HEK293 (cell line): ENCODE measurements around the gene AGFG1.

Experiments
- CTCF ChIP-seq: fragments of 450-650 bp; formaldehyde crosslinking; IDR thresholded peaks from 2 replicates; pipeline ENCODE4 v1.5.1; 2016; ENCODE audit warnings: missing biosample characterization, missing genetic modification characterization
- ZNF239 ChIP-seq: fragments of 450-650 bp; formaldehyde crosslinking; IDR thresholded peaks from 2 replicates; pipeline ENCODE4 v1.5.1; 2016; ENCODE audit warnings: missing biosample characterization, missing genetic modification characterization
- ZNF571 ChIP-seq: fragments of 450-650 bp; formaldehyde crosslinking; IDR thresholded peaks from 2 replicates; pipeline ENCODE4 v1.5.0; 2017; ENCODE audit warnings: missing biosample characterization, missing genetic modification characterization

- TF ChIP-seq CTCF (tag by site-specific recombination), result no peak
- no peak for TF ChIP-seq ZNF239 (tag by site-specific recombination)
- TF ChIP-seq ZNF571 (tag by site-specific recombination), result no peak
These were observed 13.5 kb downstream of the AGFG1 start for GRCh38 chr2:227485429-227485828.
